ENCODE measurements around the gene ABI3.

ABI3 gene

GRCh38 chr17:49266233-49266632 is 55.7 kb downstream of the ABI3 start:
- Mint-ChIP-seq H3K27ac (no peak overlapping the region), H3K27me3 (peaks cover 2% of the 10 kb centered on the region), H3K9me3 (no peaks in the 10 kb centered on the region), H3K4me3 (no peak overlapping the region), H3K4me1 (peaks cover 1% of the 10 kb centered on the region), H3K36me3 (ENCODE audit: low read depth) (no peaks in the 10 kb centered on the region)
- DNase-seq, result no peak
- no peak for ATAC-seq

- Mint-ChIP-seq H3K4me3 (no peak overlapping the region), H3K4me1 (no peaks in the 10 kb centered on the region), H3K9me3 (no peaks in the 10 kb centered on the region), H3K27me3 (peaks cover 2% of the 10 kb centered on the region), H3K36me3 (ENCODE audit: low read depth) (no peaks in the 10 kb centered on the region), H3K27ac (no peak overlapping the region)
- no peak for DNase-seq
- no peak for ATAC-seq
Measured at GRCh38 chr17:49267912-49268311, 57.4 kb downstream of the ABI3 start.

GRCh38 chr17:49269356-49269755 is 58.8 kb downstream of the ABI3 start:
- ATAC-seq (no peak), DNase-seq (no peak)
- no peaks in the 10 kb centered on the region for H3K4me1 Mint-ChIP-seq
- H3K4me3 Mint-ChIP-seq, result no peak overlapping the region
- no peaks in the 10 kb centered on the region for H3K9me3 Mint-ChIP-seq
- H3K27me3 Mint-ChIP-seq, result peaks cover 2% of the 10 kb centered on the region
- no peaks in the 10 kb centered on the region for H3K36me3 Mint-ChIP-seq (ENCODE audit: low read depth)
- no peak overlapping the region for H3K27ac Mint-ChIP-seq

Data from activated naive CD8-positive, alpha-beta T cell treated with anti-CD3 and anti-CD28 coated beads, Interleukin-2, amount 50 U/mL, for 24 hours (primary cell).